Mesendoderm (in vitro differentiated cells): Measurements from ENCODE around the gene ARL5B.

ENCODE experiments used
- DNase-seq: peaks from one replicate; pipeline ENCODE4 v3.0.0; 2013
- H2AK5ac ChIP-seq: 2 replicates; pipeline ENCODE4 v1.6.1; 2013; ENCODE audit warnings: low read length, inconsistent platforms
- H2BK120ac ChIP-seq: 2 replicates; pipeline ENCODE4 v1.6.1; 2013; ENCODE audit warnings: low read depth, mild to moderate bottlenecking, low read length, moderate library complexity, mixed read lengths
- H2BK15ac ChIP-seq: replicated peaks from 2 replicates; pipeline ENCODE4 v1.6.1; 2013; ENCODE audit warnings: low read depth, mild to moderate bottlenecking, moderate library complexity
- H2BK5ac ChIP-seq: 2 replicates; pipeline ENCODE4 v1.6.1; 2013; ENCODE audit warnings: low read length, inconsistent platforms
- H3K18ac ChIP-seq: 2 replicates; pipeline ENCODE4 v1.6.1; 2013; ENCODE audit warnings: mild to moderate bottlenecking, low read length, mixed read lengths
- H3K23ac ChIP-seq: one replicate; pipeline ENCODE4 v1.6.1; 2013; ENCODE audit warnings: low read length
- H3K27ac ChIP-seq: 2 replicates; pipeline ENCODE4 v1.5.1; 2013; ENCODE audit warnings: low read depth, mild to moderate bottlenecking, inconsistent platforms, low read length, moderate library complexity
- H3K27me3 ChIP-seq: 2 replicates; pipeline ENCODE4 v1.6.1; 2013; ENCODE audit warnings: low read length, control low read depth, mild to moderate bottlenecking, inconsistent platforms; ENCODE audit not compliant: insufficient read depth, poor library complexity
- H3K36me3 ChIP-seq: 2 replicates; pipeline ENCODE4 v1.6.1; 2013; ENCODE audit warnings: low read length, inconsistent platforms; ENCODE audit not compliant: control insufficient read depth, insufficient read depth
- H3K4ac ChIP-seq: one replicate; pipeline ENCODE4 v1.6.1; 2013; ENCODE audit warnings: low read depth, mild to moderate bottlenecking, low read length, moderate library complexity
- H3K4me1 ChIP-seq: 2 replicates; pipeline ENCODE4 v1.6.1; 2013; ENCODE audit warnings: low read depth, low read length, inconsistent platforms; ENCODE audit not compliant: control insufficient read depth
- H3K4me2 ChIP-seq: 2 replicates; pipeline ENCODE4 v1.6.1; 2013; ENCODE audit warnings: low read length
- H3K4me3 ChIP-seq: 2 replicates; pipeline ENCODE4 v1.5.1; 2013; ENCODE audit warnings: mild to moderate bottlenecking, low read length
- H3K56ac ChIP-seq: one replicate; pipeline ENCODE4 v1.6.1; 2013; ENCODE audit warnings: low read length
- H3K79me1 ChIP-seq: 2 replicates; pipeline ENCODE4 v1.6.1; 2013; ENCODE audit warnings: low read length, inconsistent platforms
- H3K79me2 ChIP-seq: 2 replicates; pipeline ENCODE4 v1.6.1; 2013; ENCODE audit warnings: mild to moderate bottlenecking, low read length; ENCODE audit not compliant: control insufficient read depth, insufficient read depth
- H3K9ac ChIP-seq: 2 replicates; pipeline ENCODE4 v1.6.1; 2013; ENCODE audit warnings: low read length, inconsistent platforms
- H4K5ac ChIP-seq: one replicate; pipeline ENCODE4 v1.6.1; 2013; ENCODE audit warnings: low read length
- H4K8ac ChIP-seq: one replicate; pipeline ENCODE4 v1.6.1; 2013; ENCODE audit warnings: low read depth, mild to moderate bottlenecking, control low read depth, low read length, moderate library complexity
- WGBS: extraction: QIAGEN DNeasy Blood & Tissue Kit; methylation state at CpG from one replicate; pipeline ENCODE4 v1.1.7; 2013; ENCODE audit warnings: low lambda C conversion rate, missing lambda C conversion rate; ENCODE audit not compliant: insufficient coverage; ENCODE audit errors: extremely low coverage; 5-methylcytosine and 5-hydroxymethylcytosine counted together

The ARL5B gene

DNA sequence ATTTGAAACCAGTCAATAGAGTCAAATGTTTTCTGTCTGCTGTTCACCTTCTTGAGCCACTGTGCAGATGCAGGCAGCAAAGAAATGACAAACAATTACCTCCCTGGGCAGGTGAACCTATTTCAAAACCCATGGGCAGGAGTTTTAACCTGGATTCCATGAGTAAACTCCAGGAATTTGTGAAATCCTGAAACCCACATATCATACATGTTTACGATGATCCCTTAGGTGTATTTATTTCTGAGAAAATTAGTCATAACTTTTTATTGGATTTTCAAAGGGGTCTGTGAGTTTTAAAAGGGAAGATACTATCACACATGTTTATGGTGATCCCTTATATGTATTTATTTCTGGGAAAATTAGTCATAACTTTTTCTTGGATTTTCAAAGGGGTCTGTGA lies 59.8 kb downstream of the ARL5B start:
- H3K18ac ChIP-seq = no peak overlapping the region
- H3K9ac ChIP-seq = no peak overlapping the region
- no peak overlapping the region for H3K56ac ChIP-seq
- H3K79me2 ChIP-seq = no peaks in the 10 kb centered on the region
- H3K23ac ChIP-seq = no peak overlapping the region
- H3K79me1 ChIP-seq = no peaks in the 10 kb centered on the region
- H2BK5ac ChIP-seq = no peak overlapping the region
- H3K27ac ChIP-seq = no peak overlapping the region
- no peak overlapping the region for H3K4me2 ChIP-seq
- no CpG with 5 or more reads among the region's 1 CpG for WGBS
- H3K4me3 ChIP-seq = no peak overlapping the region
- H4K5ac ChIP-seq = no peak overlapping the region
- H2BK120ac ChIP-seq = no peak overlapping the region
- H3K4me1 ChIP-seq = no peaks in the 10 kb centered on the region
- H4K8ac ChIP-seq = no peak overlapping the region
- no peak overlapping the region for H2BK15ac ChIP-seq
- H3K36me3 ChIP-seq = no peaks in the 10 kb centered on the region
- no peak for DNase-seq
- no peaks in the 10 kb centered on the region for H3K27me3 ChIP-seq
- H3K4ac ChIP-seq = no peak overlapping the region
- H2AK5ac ChIP-seq = no peak overlapping the region

- no peak overlapping the region for H3K4me3 ChIP-seq
- no peaks in the 10 kb centered on the region for H3K79me1 ChIP-seq
- no CpG with 5 or more reads among the region's 1 CpG for WGBS
- H3K79me2 ChIP-seq = no peaks in the 10 kb centered on the region
- H3K56ac ChIP-seq = no peak overlapping the region
- H3K36me3 ChIP-seq = no peaks in the 10 kb centered on the region
- H3K9ac ChIP-seq = no peak overlapping the region
- no peak overlapping the region for H4K8ac ChIP-seq
- no peaks in the 10 kb centered on the region for H3K4me1 ChIP-seq
- H3K23ac ChIP-seq = no peak overlapping the region
- no peak for DNase-seq
- no peak overlapping the region for H2BK120ac ChIP-seq
- H4K5ac ChIP-seq = no peak overlapping the region
- H3K27ac ChIP-seq = no peak overlapping the region
- no peak overlapping the region for H2BK15ac ChIP-seq
- H2BK5ac ChIP-seq = no peak overlapping the region
- H2AK5ac ChIP-seq = no peak overlapping the region
- no peaks in the 10 kb centered on the region for H3K27me3 ChIP-seq
- H3K4ac ChIP-seq = no peak overlapping the region
- no peak overlapping the region for H3K18ac ChIP-seq
- no peak overlapping the region for H3K4me2 ChIP-seq
These were observed 60.6 kb downstream of the ARL5B start for GRCh38 chr10:18719811-18720210.

DNA sequence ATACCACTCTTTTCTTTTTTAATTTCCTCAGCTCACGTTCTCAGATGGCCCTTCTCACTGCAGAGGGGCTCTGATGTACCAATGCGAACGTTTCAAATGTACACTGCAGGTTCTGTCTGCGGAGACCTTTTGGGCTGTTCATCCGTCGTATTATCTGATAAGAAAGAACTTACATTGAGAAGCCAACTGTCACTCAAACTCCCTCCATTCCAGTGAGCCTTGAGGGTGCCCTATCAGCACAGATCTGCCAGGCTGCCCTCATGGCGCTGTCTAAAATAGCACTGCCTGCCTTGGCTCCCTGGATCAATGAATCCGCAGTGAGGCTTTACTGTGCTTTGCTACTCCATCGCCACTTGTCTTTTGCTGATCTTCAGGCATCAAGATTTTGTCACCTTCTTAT lies 61.8 kb downstream of the ARL5B start:
- DNase-seq = no peak
- no peak overlapping the region for H2AK5ac ChIP-seq
- H3K56ac ChIP-seq = no peak overlapping the region
- H3K4me3 ChIP-seq = no peak overlapping the region
- H3K79me2 ChIP-seq = no peaks in the 10 kb centered on the region
- H3K18ac ChIP-seq = no peak overlapping the region
- H2BK5ac ChIP-seq = no peak overlapping the region
- no peaks in the 10 kb centered on the region for H3K27me3 ChIP-seq
- no peak overlapping the region for H3K4me2 ChIP-seq
- WGBS = no CpG with 5 or more reads among the region's 9 CpGs
- no peaks in the 10 kb centered on the region for H3K79me1 ChIP-seq
- H4K8ac ChIP-seq = no peak overlapping the region
- H4K5ac ChIP-seq = no peak overlapping the region
- no peak overlapping the region for H2BK15ac ChIP-seq
- no peaks in the 10 kb centered on the region for H3K36me3 ChIP-seq
- H3K27ac ChIP-seq = no peak overlapping the region
- H3K9ac ChIP-seq = no peak overlapping the region
- no peaks in the 10 kb centered on the region for H3K4me1 ChIP-seq
- no peak overlapping the region for H2BK120ac ChIP-seq
- no peak overlapping the region for H3K4ac ChIP-seq
- H3K23ac ChIP-seq = no peak overlapping the region

DNA sequence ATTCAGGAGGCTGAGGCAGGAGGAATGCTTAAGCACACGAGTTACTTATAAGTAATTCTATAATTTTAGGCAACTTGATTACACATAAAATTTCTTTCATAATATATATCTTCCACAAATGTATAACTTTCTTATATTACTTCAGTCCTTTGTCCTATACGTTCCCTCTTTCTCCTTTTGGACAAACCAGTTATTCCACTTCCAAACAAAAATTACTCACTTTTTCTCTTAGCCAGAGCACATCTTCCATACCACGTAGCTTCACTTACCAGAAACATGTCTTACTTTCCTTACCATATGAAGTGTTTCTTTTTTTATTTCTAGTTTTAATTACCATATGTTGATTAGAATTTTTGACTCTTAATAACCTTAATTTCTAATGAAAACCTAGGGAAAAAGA lies 64.6 kb downstream of the ARL5B start:
- no peak overlapping the region for H3K9ac ChIP-seq
- H3K27ac ChIP-seq = no peak overlapping the region
- H4K5ac ChIP-seq = no peak overlapping the region
- no peak overlapping the region for H2AK5ac ChIP-seq
- no peaks in the 10 kb centered on the region for H3K36me3 ChIP-seq
- H3K27me3 ChIP-seq = no peaks in the 10 kb centered on the region
- no peak overlapping the region for H2BK5ac ChIP-seq
- H3K4me3 ChIP-seq = no peak overlapping the region
- no peak overlapping the region for H3K4ac ChIP-seq
- DNase-seq = no peak
- no peak overlapping the region for H3K56ac ChIP-seq
- no peaks in the 10 kb centered on the region for H3K79me1 ChIP-seq
- H2BK120ac ChIP-seq = no peak overlapping the region
- H3K79me2 ChIP-seq = no peaks in the 10 kb centered on the region
- no peak overlapping the region for H2BK15ac ChIP-seq
- H3K18ac ChIP-seq = no peak overlapping the region
- no peak overlapping the region for H4K8ac ChIP-seq
- H3K23ac ChIP-seq = no peak overlapping the region
- H3K4me2 ChIP-seq = no peak overlapping the region
- 100% methylated on average over 1 of the region's 3 CpGs for WGBS
- no peaks in the 10 kb centered on the region for H3K4me1 ChIP-seq
